Fibroblast of the aortic adventitia (primary cell): Measurements from ENCODE around the gene ZBTB22. TPM values are rescaled to one million over a fixed set of nuclear protein-coding genes. Genes with fewer than 3 reads are reported as not detected.
A peak's percentile ranks its signal among the peaks of the same experiment; 100 is the strongest.
"Not testable (repeated sequence)": the region's sequence is repeated elsewhere in the genome, so short reads cannot be mapped to it uniquely, and the experiment has no call there.

Experiments used
- DNase-seq: peaks from one replicate; pipeline ENCODE4 v3.0.0-alpha.2; 2010; ENCODE audit warnings: low read depth
- H3K4me3 ChIP-seq: 2 replicates; pipeline ENCODE4 v1.5.1; 2011; ENCODE audit warnings: low read depth, mild to moderate bottlenecking, control low read depth, low read length, moderate library complexity
- total RNA-seq: library from RNA; depleted of rRNA; stranded (reverse); fragments of >200 nt; gene quantifications from 2 replicates; pipeline ENCODE4 v1.2.3, GENCODE V29; 2012; ENCODE audit warnings: low replicate concordance
- TF ChIP-seq, protein P1 (sequence below): IDR thresholded peaks from 2 replicates; pipeline ENCODE4 v1.5.1; 2011; ENCODE audit warnings: mild to moderate bottlenecking, low read length, control low read depth, inconsistent platforms; ENCODE audit not compliant: insufficient read depth

ZBTB22 gene
- total RNA-seq, 1 donor: 12.8 TPM

GRCh38 chr6:33277663-33278391 is 39.7 kb downstream of the ZBTB22 start:
- H3K4me3 ChIP-seq: peak overlapping the region; percentile 53
- DNase-seq: no peak
- TF ChIP-seq, protein P1, sequence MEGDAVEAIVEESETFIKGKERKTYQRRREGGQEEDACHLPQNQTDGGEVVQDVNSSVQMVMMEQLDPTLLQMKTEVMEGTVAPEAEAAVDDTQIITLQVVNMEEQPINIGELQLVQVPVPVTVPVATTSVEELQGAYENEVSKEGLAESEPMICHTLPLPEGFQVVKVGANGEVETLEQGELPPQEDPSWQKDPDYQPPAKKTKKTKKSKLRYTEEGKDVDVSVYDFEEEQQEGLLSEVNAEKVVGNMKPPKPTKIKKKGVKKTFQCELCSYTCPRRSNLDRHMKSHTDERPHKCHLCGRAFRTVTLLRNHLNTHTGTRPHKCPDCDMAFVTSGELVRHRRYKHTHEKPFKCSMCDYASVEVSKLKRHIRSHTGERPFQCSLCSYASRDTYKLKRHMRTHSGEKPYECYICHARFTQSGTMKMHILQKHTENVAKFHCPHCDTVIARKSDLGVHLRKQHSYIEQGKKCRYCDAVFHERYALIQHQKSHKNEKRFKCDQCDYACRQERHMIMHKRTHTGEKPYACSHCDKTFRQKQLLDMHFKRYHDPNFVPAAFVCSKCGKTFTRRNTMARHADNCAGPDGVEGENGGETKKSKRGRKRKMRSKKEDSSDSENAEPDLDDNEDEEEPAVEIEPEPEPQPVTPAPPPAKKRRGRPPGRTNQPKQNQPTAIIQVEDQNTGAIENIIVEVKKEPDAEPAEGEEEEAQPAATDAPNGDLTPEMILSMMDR: no peak

- TF ChIP-seq, protein P1: peak; percentile 47
- DNase-seq: peak; percentile 54
Measured at GRCh38 chr6:33276864-33277662, 40.5 kb downstream of the ZBTB22 start, which contains the start of gene B3GALT4. TSS of gene B3GALT4 (plus strand) at chr6:33277123. CDS start at chr6:33277420, 297 bp downstream.

DNA sequence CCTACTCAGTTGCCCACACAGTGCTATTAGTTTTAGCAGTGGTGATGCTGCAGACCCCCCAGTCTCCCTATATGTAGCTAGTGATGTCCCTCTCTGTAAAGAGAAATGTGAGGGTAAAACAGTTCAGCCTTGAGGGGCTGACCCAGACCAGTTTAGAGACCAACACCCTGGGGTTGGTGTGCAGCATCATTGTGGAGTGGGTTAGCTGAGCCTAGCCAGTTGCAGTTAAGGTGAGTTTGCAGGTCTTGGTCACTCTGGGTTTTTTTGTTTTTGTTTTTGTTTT is 41.0 kb downstream of the ZBTB22 start:
- peak overlapping the region; percentile 53 for H3K4me3 ChIP-seq
- TF ChIP-seq, protein P1: no peak
- DNase-seq: no peak

More at GRCh38 chr6:33276864-33277662, 40.5 kb downstream of the ZBTB22 start, which contains the start of gene B3GALT4:
- peak within 1 kb of the TSS; percentile 53 for H3K4me3 ChIP-seq

DNA sequence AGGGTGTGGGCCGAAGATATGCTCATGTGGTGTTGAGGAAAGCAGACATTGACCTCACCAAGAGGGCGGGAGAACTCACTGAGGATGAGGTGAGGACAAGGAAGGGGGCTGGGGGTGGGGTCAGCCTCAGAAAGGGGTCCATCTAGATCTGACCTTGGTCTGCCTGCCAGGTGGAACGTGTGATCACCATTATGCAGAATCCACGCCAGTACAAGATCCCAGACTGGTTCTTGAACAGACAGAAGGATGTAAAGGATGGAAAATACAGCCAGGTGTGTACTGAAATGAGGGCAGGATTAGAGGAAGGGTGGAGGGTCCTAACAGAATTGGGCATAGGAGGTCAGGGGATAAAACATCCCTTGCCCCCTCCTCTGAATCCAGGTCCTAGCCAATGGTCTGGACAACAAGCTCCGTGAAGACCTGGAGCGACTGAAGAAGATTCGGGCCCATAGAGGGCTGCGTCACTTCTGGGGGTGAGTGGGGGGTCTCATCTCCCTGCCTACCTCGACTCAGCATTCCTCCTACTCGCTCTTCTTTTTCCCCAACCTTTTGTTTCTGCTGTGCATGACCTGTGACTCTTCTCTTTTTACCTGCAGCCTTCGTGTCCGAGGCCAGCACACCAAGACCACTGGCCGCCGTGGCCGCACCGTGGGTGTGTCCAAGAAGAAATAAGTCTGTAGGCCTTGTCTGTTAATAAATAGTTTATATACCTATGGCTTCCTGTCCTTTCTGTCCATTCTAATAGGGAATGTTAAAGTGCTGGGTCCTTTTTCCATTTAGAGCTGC is 41.6 kb downstream of the ZBTB22 start:
- H3K4me3 ChIP-seq: peak overlapping the region; percentile 53
- DNase-seq: not testable (repeated sequence)

DNA sequence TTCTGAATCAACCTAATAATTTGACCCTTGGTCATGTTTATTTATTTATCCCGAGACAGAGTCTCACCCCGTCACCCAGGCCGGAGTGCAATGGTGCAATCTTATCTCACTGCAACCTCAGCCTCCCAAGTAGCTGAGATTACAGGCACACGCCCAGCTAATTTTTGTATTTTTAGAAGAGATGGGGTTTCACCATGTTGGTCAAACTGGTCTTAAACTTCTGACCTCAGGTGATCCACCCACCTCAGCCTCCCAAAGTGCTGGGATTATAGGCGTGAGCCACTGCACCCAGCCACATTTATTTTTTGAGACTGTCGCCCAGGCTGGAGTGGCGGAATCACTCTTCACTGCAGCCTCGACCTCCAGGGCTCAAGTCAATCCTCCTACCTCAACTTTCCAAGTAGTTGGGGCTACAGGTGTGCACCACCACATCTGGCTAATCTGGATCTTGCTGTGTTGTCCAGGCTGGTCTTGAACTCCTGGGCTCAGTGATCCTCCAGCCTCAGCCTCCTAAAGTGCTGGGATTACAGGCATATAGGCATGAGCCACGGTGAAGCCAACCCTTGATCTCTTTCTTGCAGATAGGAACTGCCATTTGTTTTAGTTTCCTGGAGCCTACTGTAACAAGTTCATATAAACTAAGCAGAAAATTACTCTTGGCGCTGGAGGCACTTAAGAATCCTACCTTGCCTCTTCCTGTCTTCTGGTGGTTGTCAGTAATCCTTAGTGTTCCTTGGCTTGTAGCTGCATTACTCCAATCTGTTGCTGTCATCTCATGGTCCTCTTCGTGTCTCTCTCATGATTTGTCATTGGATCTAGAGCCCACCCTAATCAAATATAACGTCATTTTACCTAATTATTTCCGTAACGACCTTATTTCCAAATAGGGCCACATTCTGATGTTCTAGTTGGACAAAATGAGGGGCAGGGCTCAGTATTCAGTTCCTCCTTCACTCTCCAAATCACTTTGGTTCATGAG is 43.3 kb downstream of the ZBTB22 start:
- no peak for DNase-seq
- TF ChIP-seq, protein P1: no peak
- H3K4me3 ChIP-seq: peak overlapping the region; percentile 99

GRCh38 chr6:33273129-33273923 is 44.2 kb downstream of the ZBTB22 start:
- TF ChIP-seq, protein P1: no peak
- no peak for DNase-seq

More at GRCh38 chr6:33273129-33273923, 44.2 kb downstream of the ZBTB22 start:
- peak overlapping the region; percentile 99 for H3K4me3 ChIP-seq
